Esophagus squamous epithelium (tissue), 5 donors: Measurements from ENCODE around the gene SNED1. TPM values are rescaled to one million over a fixed set of nuclear protein-coding genes. Genes with fewer than 3 reads are reported as not detected.

Experiments used
- DNase-seq: peaks from one replicate; lab custom pipeline; 2025; lab: John Stamatoyannopoulos, UW
- H3K27ac ChIP-seq, 4 donors: fragments of 200-600 bp; sonication (generic); one replicate each; pipeline ENCODE4 v1.5.1; 2016 to 2019; ENCODE audit warnings: mild to moderate bottlenecking in 1 of 4
- H3K27me3 ChIP-seq, 4 donors: fragments of 200-600 bp; sonication (generic); 1 replicate in 3 of 4; 2 replicates in 1 of 4; pipeline versions ENCODE4 v1.5.1 to v1.6.0; 2017 to 2021; ENCODE audit warnings: antibody characterized with exemption in 1 of 4
- H3K36me3 ChIP-seq, 3 donors: fragments of 200-600 bp; sonication (generic); one replicate each; pipeline ENCODE4 v1.5.1; 2016 to 2019
- H3K4me1 ChIP-seq, 3 donors: fragments of 200-600 bp; sonication (generic); one replicate each; pipeline ENCODE4 v1.5.1; 2017 to 2019
- H3K4me3 ChIP-seq, 4 donors: fragments of 200-600 bp; sonication (generic); 1 replicate in 3 of 4; 2 replicates in 1 of 4; pipeline ENCODE4 v1.5.1; 2016 to 2019; ENCODE audit warnings: mild to moderate bottlenecking in 2 of 4, moderate library complexity in 1 of 4
- H3K9me3 ChIP-seq, 3 donors: fragments of 200-600 bp; sonication (generic); one replicate each; pipeline ENCODE4 v1.5.1; 2016 to 2019
- CTCF ChIP-seq, 6 experiments: fragments of 450-650 bp in 4 of 6; fragments of 200-600 bp in 2 of 6; sonication (generic) in 2 of 6; IDR thresholded peaks; one replicate each; pipeline ENCODE4 v1.5.1; 2016 to 2019; ENCODE audit warnings: antibody characterized with exemption in 6 of 6, mild to moderate bottlenecking in 4 of 6, moderate library complexity in 4 of 6
- POLR2A ChIP-seq, 4 donors: fragments of 450-650 bp; IDR thresholded peaks; one replicate each; pipeline ENCODE4 v1.6.1; 2017; ENCODE audit warnings: antibody characterized with exemption in 4 of 4, mild to moderate bottlenecking in 4 of 4, moderate library complexity in 3 of 4
- WGBS, 2 donors: methylation state at CpG; one replicate each; pipeline ENCODE4 v1.1.5; 2018; 5-methylcytosine and 5-hydroxymethylcytosine counted together
- intact Hi-C: fragments of 100-400 bp; cut with DNase I; formaldehyde crosslinking; loops from one replicate; pipeline ENCODE4 v1.15.0; 2022
- total RNA-seq, 4 donors: library from RNA; depleted of rRNA; stranded (reverse); fragments of >200 nt; gene quantifications; one replicate each; pipeline ENCODE4 v1.1.0, GENCODE V29; 2016
- donor health status: DM: yes; HTN: yes; CAD: no.

Gene SNED1
- total RNA-seq, 4 donors from 2014 or later: 3.3 to 13.9 (median 4.8) TPM

- H3K4me1 ChIP-seq: peaks cover 6 to 39% (median 25%) of the 10 kb centered on the region in 3 donors
- no peaks in the 10 kb centered on the region for H3K9me3 ChIP-seq
- intact Hi-C loops: no loop called here
- no peak for DNase-seq
- no peak overlapping the region for H3K4me3 ChIP-seq
- no peaks in the 10 kb centered on the region for H3K36me3 ChIP-seq
- no peak for TF ChIP-seq CTCF (IDR thresholded peaks at IDR 0.05)
- 100% methylated on average over 1 of the region's 15 CpGs; no CpG with 5 or more reads in 1 of the 2 donors for WGBS, 2 donors
- H3K27ac ChIP-seq: no peak overlapping the region
- peaks cover 0 to 7% (median 0%) of the 10 kb centered on the region in 4 donors for H3K27me3 ChIP-seq
Observed at GRCh38 chr2:240964704-240965295, 33.6 kb upstream of the SNED1 start.

GRCh38 chr2:240965296-240965904 lies 33.0 kb upstream of the SNED1 start:
- intact Hi-C loops: no loop called here
- no peak for TF ChIP-seq POLR2A (IDR thresholded peaks at IDR 0.05)
- TF ChIP-seq CTCF (IDR thresholded peaks at IDR 0.05): no peak
- no peak for DNase-seq
- H3K4me1 ChIP-seq: peaks cover 2 to 33% (median 19%) of the 10 kb centered on the region in 3 donors
- H3K9me3 ChIP-seq: no peaks in the 10 kb centered on the region
- H3K27me3 ChIP-seq: peaks cover 0 to 4% (median 0%) of the 10 kb centered on the region in 4 donors
- no peaks in the 10 kb centered on the region for H3K36me3 ChIP-seq
- H3K4me3 ChIP-seq: no peak overlapping the region
- no peak overlapping the region for H3K27ac ChIP-seq
- WGBS, 2 donors: 72 to 80% methylated on average over 11 to 12 of the region's 22 CpGs

- no peak for DNase-seq
- no peaks in the 10 kb centered on the region for H3K36me3 ChIP-seq
- no CpG with 5 or more reads among the region's 28 CpGs for WGBS, 2 donors
- no peak overlapping the region for H3K27ac ChIP-seq
- no peaks in the 10 kb centered on the region for H3K9me3 ChIP-seq
- H3K4me3 ChIP-seq: no peak overlapping the region
- peaks cover 0 to 7% (median 0%) of the 10 kb centered on the region in 4 donors for H3K27me3 ChIP-seq
- intact Hi-C loops: no loop called here
- peaks cover 0 to 27% (median 14%) of the 10 kb centered on the region in 3 donors for H3K4me1 ChIP-seq
- TF ChIP-seq POLR2A (IDR thresholded peaks at IDR 0.05) (no peak), CTCF (IDR thresholded peaks at IDR 0.05) (no peak)
Observed at GRCh38 chr2:240965905-240966456, 32.4 kb upstream of the SNED1 start.

- H3K36me3 ChIP-seq: no peaks in the 10 kb centered on the region
- intact Hi-C loops: no loop called here
- no peak for DNase-seq
- H3K9me3 ChIP-seq: no peaks in the 10 kb centered on the region
- TF ChIP-seq CTCF (IDR thresholded peaks at IDR 0.05) (no peak), POLR2A (IDR thresholded peaks at IDR 0.05) (no peak)
- WGBS, 2 donors: no CpG with 5 or more reads among the region's 10 CpGs
- peaks cover 0 to 22% (median 10%) of the 10 kb centered on the region in 3 donors for H3K4me1 ChIP-seq
- peaks cover 0 to 12% (median 0%) of the 10 kb centered on the region in 4 donors for H3K27me3 ChIP-seq
- no peak overlapping the region for H3K4me3 ChIP-seq
- H3K27ac ChIP-seq: no peak overlapping the region
Observed at GRCh38 chr2:240966457-240966905, 31.9 kb upstream of the SNED1 start.
